HG03460 (cell line): ENCODE measurements around the gene FOXJ1.

Experiments
- ATAC-seq: cut with Tn5 transposase; IDR thresholded peaks from one replicate; pipeline ENCODE4 v1.9.1; 2021; ENCODE audit not compliant: unreplicated experiment

The FOXJ1 gene

GRCh38 chr17:76142585-76143041, 1.6 kb upstream of the FOXJ1 start:
- no peak for ATAC-seq

DNA sequence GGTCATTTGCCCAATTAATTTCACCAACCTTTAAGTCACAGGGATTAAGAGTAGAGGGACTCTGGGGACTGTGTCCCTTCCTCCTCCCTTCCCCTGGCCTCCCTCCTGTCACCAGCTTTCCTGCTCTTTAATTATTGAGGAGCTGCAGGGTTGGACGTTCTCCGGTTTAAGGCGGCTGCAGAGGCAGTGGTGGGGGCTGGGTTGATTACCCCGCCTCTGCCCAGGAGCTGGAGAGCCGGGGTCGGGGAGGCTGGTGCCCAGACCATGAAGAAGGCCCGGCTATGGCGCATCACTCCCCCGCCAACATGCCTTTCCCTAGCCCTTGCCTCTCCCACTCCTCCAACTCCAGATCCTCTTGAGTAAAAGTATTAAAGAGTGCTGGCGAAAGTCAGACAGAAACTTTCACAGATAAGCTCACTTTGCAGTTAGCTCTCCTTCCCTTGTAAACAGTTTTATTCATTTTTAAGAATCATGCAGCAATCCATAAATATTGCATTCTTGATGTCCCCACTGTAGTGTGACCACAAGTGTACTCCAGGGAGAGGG, 1.1 kb upstream of the FOXJ1 start:
- ATAC-seq, result no peak

DNA sequence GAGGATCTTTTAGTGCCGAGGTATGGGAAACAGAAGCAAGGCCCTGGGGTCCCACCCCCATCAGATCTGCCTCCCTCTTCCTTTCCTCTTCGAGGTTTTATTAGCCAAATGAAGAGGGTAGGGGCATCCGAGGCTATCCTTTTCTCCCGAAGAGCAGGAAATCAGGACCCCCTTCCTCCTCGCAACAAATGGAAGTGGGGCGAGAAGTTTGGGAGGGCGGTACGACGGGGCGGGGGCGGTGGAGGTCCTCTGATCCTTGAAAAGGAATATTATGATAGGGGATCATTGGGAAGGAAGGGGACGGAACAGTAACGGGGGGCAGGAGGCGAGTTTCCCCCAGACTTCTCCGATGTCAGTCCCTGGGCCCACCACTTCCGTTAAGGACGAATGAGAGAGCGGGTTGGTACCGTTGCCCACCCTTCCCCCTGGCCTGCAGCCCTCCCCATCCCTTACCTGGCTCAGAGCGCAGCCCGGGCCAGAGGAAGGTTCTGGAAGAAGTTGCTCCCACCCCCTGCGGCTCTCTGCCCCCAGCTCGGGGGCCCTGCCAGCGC, 309 bp downstream of the FOXJ1 start:
- ATAC-seq, result no peak

DNA sequence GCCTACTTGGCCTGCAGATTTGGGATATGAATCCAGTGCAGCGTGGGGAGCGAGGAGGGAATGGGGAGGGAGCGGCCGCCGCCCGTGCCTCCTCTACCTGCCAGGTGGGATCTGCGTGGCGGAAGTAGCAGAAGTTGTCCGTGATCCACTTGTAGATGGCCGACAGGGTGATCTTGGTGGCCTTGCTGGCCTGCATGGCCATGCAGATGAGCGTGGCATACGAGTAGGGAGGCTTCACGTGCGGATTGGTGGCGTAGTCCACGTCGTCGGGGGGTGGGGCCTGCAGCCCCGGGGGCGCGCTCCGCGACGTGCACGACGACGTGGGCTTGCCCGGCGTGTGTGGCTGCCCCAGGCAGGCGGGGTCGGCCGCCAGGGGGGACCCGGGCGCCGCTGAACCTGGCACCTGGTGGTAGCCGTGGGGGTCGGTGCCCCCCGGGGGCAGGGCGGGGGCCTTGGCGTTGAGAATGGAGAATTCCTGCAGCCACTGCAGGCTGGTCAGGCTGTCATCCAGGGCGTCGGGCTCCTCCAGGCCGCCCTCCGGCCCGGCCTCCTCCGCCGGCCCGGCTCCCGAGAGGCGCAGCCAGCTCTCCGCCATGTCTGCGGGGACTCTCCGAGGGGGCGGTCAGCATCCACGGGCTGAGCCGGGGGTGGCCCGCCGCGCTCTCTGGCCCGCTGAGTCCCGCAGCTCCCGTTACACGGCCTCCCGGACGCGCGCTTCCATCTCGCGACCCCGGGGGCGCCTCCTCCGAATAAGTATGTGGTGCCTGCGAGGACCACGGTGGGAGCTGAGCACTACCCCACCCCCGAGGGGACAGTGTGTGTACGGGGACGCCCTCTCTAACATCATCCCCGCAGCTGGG, 1.0 kb downstream of the FOXJ1 start:
- ATAC-seq, result no peak

- ATAC-seq, result no peak
These were observed 1.9 kb downstream of the FOXJ1 start for GRCh38 chr17:76138896-76139752.

DNA sequence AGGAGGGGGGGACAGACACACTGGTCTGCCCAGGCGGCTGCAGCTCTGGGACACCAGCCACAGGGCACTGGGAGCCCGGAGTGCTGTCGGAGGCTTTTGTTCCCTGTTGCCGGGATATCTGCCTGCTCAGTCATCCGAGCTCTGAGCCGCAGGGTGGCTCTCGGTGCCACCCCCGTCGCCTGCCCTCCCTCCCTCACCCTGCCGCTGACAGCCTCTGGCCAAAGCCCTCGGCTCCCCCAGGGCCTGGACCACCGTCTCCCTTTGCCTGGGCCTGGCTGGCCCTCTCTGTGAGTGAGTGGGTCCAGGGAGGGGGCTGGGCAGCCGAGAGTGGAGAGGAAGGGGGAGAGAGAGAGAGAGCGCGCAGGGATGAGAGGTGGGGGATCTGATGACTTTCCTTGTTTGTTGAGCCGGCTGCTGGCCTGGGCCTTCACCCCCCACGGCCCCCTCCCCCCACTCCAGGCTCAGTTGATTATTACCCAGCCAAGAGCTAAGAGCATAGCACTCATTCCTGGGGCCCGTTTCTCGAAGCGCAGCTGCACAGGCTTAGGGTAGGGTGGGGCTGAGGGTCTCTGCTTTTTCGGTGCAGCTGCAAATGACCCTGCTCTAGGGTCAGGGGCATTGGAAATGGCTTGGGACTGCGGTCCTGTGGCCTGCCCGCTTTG, 2.7 kb downstream of the FOXJ1 start:
- ATAC-seq, result no peak

DNA sequence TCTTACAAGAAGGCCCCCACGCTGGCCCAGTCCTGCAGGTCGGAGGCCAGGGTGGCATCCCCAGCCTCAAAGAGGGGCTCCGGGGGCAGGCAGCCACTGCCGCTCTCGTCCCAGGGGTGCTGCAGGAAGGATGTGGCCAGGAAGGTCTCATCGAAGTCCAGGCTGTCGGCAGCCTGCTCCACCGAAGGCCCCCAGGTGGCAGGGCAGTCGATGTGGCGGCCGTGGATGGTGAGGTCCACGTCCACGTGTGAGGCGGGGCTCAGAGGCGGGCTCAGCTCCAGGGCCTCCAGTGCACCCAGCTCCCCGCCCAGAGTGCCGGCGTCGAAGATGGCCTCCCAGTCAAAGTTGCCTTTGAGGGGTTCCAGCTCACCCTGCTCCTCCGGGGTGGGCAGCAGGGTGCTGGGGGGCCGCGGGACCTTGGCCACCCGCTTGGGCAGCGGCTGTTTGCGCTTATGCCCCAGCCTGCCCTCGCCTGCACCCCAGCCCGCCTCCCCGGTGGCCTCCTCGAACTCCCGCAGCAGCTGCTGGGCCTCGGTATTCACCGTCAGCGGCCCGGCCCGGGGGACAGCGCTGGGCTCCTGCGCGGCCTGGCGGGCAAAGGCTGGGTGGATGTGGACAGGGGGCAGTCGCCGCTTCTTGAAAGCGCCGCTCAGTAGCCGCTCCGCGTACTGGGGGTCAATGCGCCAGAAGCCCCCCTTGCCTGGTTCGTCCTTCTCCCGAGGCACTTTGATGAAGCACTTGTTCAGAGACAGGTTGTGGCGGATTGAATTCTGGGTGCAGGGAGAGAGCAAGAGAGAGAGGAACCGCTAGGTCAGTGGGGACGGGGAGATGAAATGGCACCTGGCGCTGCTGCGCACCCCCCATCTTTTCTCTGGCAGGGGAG, 3.5 kb downstream of the FOXJ1 start:
- ATAC-seq, result no peak

- no peak for ATAC-seq
These were observed 4.1 kb downstream of the FOXJ1 start for GRCh38 chr17:76137001-76137350.

- ATAC-seq, result no peak
These were observed 4.6 kb downstream of the FOXJ1 start for GRCh38 chr17:76136276-76137000.

DNA sequence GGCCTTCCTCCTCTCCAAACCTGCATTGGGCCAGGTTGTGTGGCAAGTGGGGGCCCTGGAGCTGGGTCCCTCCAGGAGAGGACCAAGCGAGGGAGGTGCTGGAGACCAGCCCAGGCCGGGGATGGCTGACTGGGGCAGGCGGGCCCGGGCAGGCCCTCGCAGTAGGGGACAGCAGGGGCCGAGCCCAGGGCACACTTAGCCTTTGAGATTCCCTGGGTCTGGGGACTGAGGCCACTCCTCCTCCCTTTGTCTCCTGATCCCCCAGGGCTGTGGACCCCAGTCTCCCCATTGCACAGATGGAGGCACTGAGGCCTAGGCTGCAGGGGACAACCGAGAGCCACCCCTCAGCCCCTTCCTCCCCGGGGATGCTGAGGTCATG, 5.2 kb downstream of the FOXJ1 start:
- no peak for ATAC-seq

- no peak for ATAC-seq
These were observed 5.9 kb downstream of the FOXJ1 start for GRCh38 chr17:76134911-76135809.

- ATAC-seq, result no peak
These were observed 8.3 kb downstream of the FOXJ1 start for GRCh38 chr17:76132574-76133338.

DNA sequence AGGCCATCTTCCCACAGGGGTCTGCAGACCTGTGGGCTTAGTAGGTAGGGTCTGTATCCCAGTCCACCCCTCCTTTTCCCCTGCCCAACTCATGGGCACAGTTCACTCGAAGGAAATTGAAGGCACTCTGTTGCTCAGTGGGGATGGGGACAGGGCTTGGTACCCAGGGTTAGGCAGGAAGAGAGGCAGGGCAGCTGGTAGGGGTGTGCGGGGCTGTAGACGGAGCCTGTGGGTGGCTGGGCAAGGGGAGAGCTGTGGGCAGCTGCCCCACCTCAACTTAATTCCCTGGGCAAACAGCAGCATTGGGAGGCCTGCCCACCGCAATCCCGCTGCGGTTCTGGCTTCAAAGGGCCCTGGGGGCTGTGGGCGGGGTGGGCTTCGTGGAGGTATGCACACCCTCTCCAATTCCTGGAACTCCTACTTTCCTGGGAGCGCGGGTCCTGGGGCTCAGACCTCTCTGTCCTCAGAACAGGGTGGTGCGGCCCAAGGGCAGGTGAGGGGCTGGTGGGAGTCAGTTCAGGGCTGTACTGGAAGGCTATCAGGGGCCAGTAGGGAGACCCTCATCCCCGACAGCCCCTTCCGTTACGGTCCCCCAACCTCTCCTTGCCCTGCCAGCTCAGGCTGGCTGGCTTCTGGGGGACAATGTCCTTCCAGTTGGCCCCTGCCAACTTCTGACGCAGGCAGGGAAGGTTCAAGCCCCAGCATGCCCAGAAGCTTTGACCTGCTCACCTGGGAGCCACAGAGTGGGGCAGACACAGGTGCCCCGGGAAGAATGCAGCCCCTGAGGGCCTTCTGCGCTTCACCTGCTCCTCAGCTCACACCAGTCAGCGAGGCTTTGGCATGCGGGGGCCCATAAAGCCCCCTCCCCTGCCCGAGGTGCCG, 9.1 kb downstream of the FOXJ1 start:
- no peak for ATAC-seq

DNA sequence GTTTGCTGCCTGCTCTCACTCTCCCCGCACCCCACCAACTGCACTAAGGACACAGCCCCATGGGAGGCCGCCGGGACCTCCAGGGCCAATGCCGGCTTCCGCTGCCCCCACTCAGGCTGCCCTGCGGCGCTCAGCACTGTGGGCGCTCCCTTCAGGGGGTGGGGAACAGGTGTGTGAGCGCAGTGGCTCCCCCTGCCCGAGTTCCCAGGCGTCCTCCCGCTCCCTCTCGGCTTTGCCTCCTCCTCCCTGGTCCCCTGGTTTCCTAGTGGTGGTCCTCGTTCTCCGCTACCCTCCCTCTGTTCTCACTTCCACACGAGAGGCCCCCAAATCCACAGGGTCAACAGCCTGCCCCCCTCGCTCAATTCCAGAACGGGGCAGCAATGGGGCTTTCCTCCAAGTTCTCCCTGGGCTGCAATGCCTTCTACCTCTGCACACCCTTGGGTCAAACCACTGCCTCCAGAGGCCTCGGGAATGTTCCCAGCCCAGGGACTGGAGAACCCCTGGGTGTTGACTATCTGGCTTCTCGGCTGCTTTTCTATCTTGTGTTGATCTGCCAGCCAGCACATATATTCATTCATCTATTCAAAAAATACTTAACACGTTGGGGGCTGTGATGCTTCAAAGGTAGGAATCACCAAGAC, 9.9 kb downstream of the FOXJ1 start:
- no peak for ATAC-seq

GRCh38 chr17:76130473-76130872, 10.6 kb downstream of the FOXJ1 start:
- ATAC-seq, result no peak

DNA sequence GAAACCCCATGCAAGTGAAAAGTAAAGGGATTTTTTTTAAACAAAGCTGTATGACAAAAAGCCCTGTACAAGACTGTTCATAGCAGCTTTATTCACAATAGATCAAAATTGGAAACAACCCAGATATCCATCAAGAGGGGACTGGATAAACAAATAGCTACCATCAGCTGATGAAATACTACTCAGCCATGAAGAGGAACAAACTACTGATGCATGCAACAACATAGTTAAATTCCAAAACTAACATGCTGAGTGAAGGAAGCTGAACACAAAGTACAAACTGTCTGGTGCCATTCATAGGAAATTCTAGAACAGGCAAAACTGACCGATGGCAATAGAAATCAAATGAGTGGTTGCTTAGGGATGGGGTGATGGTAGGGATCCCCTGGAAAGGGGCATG, 15.1 kb downstream of the FOXJ1 start:
- no peak for ATAC-seq
